Activated naive CD8-positive, alpha-beta T cell (primary cell): ENCODE results near the gene EPHA8.

Experiments
- H3K27ac Mint-ChIP-seq: one replicate; pipeline ENCODE4 v1.8.0; 2021; ENCODE audit warnings: mixed read lengths
- H3K27me3 Mint-ChIP-seq: one replicate; pipeline ENCODE4 v1.8.0; 2021; ENCODE audit warnings: mixed read lengths
- H3K36me3 Mint-ChIP-seq: one replicate; pipeline ENCODE4 v1.8.0; 2021; ENCODE audit warnings: mixed read lengths
- H3K4me1 Mint-ChIP-seq: one replicate; pipeline ENCODE4 v1.8.0; 2021; ENCODE audit warnings: low read depth, mixed read lengths
- H3K4me3 Mint-ChIP-seq: one replicate; pipeline ENCODE4 v1.8.0; 2021; ENCODE audit warnings: mild to moderate bottlenecking, mixed read lengths
- H3K9me3 Mint-ChIP-seq: one replicate; pipeline ENCODE4 v1.8.0; 2021; ENCODE audit warnings: low read depth, mixed read lengths

The EPHA8 gene

GRCh38 chr1:22569269-22569668 is 6.0 kb downstream of the EPHA8 start:
- Mint-ChIP-seq H3K27ac (no peak overlapping the region), H3K9me3 (no peaks in the 10 kb centered on the region), H3K4me1 (peaks cover 2% of the 10 kb centered on the region), H3K27me3 (peaks cover 12% of the 10 kb centered on the region), H3K4me3 (no peak overlapping the region), H3K36me3 (no peaks in the 10 kb centered on the region)

DNA sequence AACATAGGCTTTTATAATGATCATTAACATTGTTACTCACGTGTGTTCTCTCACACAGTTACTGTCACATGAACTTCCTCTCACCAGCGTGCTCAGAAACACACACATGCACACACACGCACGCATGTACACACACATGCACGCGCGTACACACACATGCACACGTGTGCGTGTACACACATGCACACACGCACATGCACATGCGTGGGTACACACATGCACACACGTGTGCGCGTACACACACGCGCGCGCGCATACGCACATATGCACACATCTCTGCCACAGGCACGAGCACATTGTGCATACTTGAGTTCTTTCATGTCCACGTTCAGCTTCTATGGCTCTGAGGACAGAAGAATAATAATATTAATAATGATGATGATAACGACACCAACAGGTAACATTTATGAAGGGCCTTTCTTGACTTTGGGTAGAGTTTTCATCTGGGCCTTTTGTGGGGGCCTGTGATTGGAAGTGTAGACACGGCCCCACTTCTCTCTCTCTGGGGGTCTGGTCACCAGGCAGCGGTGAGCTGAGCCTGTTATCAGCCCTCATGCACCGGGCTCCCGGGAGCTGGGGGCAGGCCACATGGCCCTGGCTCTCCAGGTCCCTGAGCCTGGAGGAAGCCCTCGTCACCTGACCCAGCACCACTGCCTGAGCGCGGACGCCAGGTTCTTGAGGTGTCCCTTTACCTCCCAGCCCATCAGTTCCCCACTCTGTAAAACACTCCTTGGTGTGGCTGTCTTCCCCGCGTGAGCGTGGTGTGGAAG is 7.0 kb downstream of the EPHA8 start:
- no peak overlapping the region for H3K4me3 Mint-ChIP-seq
- no peaks in the 10 kb centered on the region for H3K36me3 Mint-ChIP-seq
- H3K27me3 Mint-ChIP-seq: peaks cover 9% of the 10 kb centered on the region
- no peak overlapping the region for H3K27ac Mint-ChIP-seq
- no peaks in the 10 kb centered on the region for H3K4me1 Mint-ChIP-seq
- H3K9me3 Mint-ChIP-seq: no peaks in the 10 kb centered on the region

- no peaks in the 10 kb centered on the region for H3K9me3 Mint-ChIP-seq
- H3K27me3 Mint-ChIP-seq: peaks cover 8% of the 10 kb centered on the region
- no peak overlapping the region for H3K27ac Mint-ChIP-seq
- H3K4me3 Mint-ChIP-seq: no peak overlapping the region
- no peaks in the 10 kb centered on the region for H3K36me3 Mint-ChIP-seq
- no peaks in the 10 kb centered on the region for H3K4me1 Mint-ChIP-seq
Measured at GRCh38 chr1:22572818-22573217, 9.5 kb downstream of the EPHA8 start.

DNA sequence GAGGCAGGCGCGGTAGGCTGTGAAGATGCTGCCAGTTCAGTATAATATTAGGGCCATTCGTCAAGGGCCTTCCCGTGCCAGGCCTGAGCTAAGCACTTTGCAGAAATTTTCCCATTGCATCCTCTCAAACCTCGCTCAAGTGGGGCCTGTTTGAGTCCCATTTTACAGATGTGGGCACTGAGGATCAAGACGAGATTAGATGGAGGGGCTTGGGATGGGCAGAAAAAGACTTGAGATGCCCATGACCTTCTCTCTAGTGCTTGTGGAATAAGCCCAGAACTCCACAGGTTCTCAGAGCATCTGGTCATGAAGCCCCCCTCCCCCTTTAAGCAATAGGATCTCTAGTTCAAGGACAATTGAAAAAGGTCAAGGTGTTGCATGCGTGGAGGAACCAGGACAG is 9.9 kb downstream of the EPHA8 start:
- Mint-ChIP-seq H3K4me3 (no peak overlapping the region), H3K36me3 (no peaks in the 10 kb centered on the region), H3K27ac (no peak overlapping the region), H3K4me1 (no peaks in the 10 kb centered on the region), H3K27me3 (peaks cover 8% of the 10 kb centered on the region), H3K9me3 (no peaks in the 10 kb centered on the region)

GRCh38 chr1:22575532-22576149 is 12.4 kb downstream of the EPHA8 start:
- Mint-ChIP-seq H3K27me3 (peaks cover 8% of the 10 kb centered on the region), H3K4me3 (no peak overlapping the region), H3K36me3 (no peaks in the 10 kb centered on the region), H3K9me3 (no peaks in the 10 kb centered on the region), H3K4me1 (no peaks in the 10 kb centered on the region), H3K27ac (no peak overlapping the region)

DNA sequence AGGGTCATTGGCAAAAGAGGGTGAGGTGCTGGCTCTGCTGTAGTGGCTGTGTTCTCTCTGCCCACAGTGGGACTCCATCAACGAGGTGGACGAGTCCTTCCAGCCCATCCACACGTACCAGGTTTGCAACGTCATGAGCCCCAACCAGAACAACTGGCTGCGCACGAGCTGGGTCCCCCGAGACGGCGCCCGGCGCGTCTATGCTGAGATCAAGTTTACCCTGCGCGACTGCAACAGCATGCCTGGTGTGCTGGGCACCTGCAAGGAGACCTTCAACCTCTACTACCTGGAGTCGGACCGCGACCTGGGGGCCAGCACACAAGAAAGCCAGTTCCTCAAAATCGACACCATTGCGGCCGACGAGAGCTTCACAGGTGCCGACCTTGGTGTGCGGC is 12.9 kb downstream of the EPHA8 start:
- H3K9me3 Mint-ChIP-seq: no peaks in the 10 kb centered on the region
- H3K36me3 Mint-ChIP-seq: no peaks in the 10 kb centered on the region
- no peak overlapping the region for H3K4me3 Mint-ChIP-seq
- no peaks in the 10 kb centered on the region for H3K4me1 Mint-ChIP-seq
- H3K27ac Mint-ChIP-seq: no peak overlapping the region
- H3K27me3 Mint-ChIP-seq: peaks cover 8% of the 10 kb centered on the region

DNA sequence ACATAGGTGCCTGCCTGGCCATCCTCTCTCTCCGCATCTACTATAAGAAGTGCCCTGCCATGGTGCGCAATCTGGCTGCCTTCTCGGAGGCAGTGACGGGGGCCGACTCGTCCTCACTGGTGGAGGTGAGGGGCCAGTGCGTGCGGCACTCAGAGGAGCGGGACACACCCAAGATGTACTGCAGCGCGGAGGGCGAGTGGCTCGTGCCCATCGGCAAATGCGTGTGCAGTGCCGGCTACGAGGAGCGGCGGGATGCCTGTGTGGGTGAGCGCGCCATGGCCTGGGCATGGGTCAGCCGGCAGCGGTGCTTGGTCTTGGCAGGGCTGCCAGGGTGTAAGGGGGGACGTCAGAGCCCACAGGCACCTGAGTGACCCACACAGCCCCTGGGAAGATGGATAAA is 13.3 kb downstream of the EPHA8 start:
- H3K4me3 Mint-ChIP-seq: no peak overlapping the region
- no peak overlapping the region for H3K27ac Mint-ChIP-seq
- no peaks in the 10 kb centered on the region for H3K9me3 Mint-ChIP-seq
- H3K4me1 Mint-ChIP-seq: no peaks in the 10 kb centered on the region
- H3K36me3 Mint-ChIP-seq: no peaks in the 10 kb centered on the region
- peaks cover 8% of the 10 kb centered on the region for H3K27me3 Mint-ChIP-seq

GRCh38 chr1:22578732-22579361 is 15.6 kb downstream of the EPHA8 start:
- H3K4me3 Mint-ChIP-seq: no peak overlapping the region

GRCh38 chr1:22579541-22580155 is 16.4 kb downstream of the EPHA8 start:
- H3K27ac Mint-ChIP-seq: no peak overlapping the region

More at GRCh38 chr1:22578732-22579361, 15.6 kb downstream of the EPHA8 start:
- H3K27me3 Mint-ChIP-seq: peaks cover 5% of the 10 kb centered on the region
- H3K9me3 Mint-ChIP-seq: no peaks in the 10 kb centered on the region
- H3K36me3 Mint-ChIP-seq: no peaks in the 10 kb centered on the region
- H3K4me1 Mint-ChIP-seq: no peaks in the 10 kb centered on the region
- H3K27ac Mint-ChIP-seq: no peak overlapping the region

DNA sequence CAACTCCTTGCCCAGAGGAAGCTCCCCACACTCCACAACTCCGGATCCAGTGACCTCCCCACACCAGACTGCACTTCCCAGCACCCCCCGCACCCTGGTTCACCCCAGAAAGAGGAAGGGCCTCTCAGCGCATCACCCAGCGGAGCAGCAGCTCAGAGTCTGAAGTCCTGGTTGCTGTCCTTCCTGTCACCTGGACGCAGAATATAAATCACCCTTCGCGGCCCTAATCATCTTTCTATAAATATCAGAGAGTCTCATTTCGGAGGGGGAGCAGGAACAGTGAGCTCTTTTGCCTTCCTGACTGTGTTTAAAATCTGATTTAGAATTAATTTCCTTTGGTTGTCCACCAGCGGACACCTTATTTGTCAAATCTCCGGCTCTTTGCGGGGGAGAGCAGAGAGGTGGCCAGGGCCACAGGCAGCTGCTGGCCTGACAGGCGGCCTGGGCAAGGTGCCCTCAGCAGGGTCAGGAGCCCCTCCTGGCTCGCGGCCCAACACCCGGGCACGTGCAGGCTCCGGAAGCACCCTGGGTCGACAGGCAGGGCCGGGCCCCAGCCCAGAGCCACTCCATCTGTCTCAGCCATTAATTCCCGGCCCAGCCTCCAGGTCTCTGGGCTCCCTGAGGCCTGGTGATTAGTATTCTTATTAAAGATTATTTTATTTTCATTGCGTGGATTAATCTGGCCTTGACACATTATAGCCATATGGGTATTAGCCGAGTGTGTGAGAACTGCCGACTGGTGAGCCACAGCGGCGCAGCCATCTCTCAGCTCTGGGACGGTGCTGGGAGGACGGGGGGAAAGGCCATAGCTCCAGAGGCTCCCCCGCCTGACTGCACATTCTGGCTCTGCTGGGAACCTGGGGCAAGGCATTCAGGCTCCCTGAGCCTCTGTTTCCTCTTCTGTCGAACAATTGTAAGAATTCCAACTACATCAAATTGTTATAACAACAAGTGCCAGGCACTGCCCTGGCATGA is 19.7 kb downstream of the EPHA8 start:
- no peaks in the 10 kb centered on the region for H3K36me3 Mint-ChIP-seq
- no peaks in the 10 kb centered on the region for H3K9me3 Mint-ChIP-seq
- H3K27ac Mint-ChIP-seq: no peak overlapping the region
- no peak overlapping the region for H3K4me3 Mint-ChIP-seq
- no peaks in the 10 kb centered on the region for H3K4me1 Mint-ChIP-seq
- no peaks in the 10 kb centered on the region for H3K27me3 Mint-ChIP-seq

More at GRCh38 chr1:22579541-22580155, 16.4 kb downstream of the EPHA8 start:
- no peaks in the 10 kb centered on the region for H3K9me3 Mint-ChIP-seq
- H3K36me3 Mint-ChIP-seq: no peaks in the 10 kb centered on the region
- H3K4me3 Mint-ChIP-seq: no peak overlapping the region
- H3K27me3 Mint-ChIP-seq: no peaks in the 10 kb centered on the region
- no peaks in the 10 kb centered on the region for H3K4me1 Mint-ChIP-seq

GRCh38 chr1:22584001-22584562 is 20.8 kb downstream of the EPHA8 start:
- Mint-ChIP-seq H3K36me3 (no peaks in the 10 kb centered on the region), H3K4me3 (no peak overlapping the region)

DNA sequence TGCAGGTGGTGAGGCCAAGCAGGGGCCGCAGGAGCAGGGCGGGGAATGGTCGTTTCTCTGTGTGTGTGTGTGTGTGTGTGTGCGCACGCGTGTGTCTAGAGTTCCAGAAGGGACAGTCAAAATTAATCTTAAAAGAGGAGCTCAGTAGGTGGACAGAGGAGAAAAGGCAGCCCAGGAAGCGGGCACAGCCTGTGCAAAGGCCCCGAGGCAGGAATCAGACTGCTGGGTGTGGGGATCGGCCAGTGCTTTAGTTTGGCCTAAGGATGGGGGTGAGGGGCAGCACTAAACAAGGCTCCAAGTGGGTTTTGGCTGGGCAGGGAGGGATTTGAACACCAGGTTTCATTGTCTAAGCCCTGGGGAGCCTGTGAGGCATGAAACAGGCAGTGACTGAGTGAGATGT is 21.7 kb downstream of the EPHA8 start:
- no peaks in the 10 kb centered on the region for H3K27me3 Mint-ChIP-seq
- H3K4me3 Mint-ChIP-seq: no peak overlapping the region
- H3K36me3 Mint-ChIP-seq: no peaks in the 10 kb centered on the region
- no peak overlapping the region for H3K27ac Mint-ChIP-seq
- H3K4me1 Mint-ChIP-seq: no peaks in the 10 kb centered on the region
- H3K9me3 Mint-ChIP-seq: no peaks in the 10 kb centered on the region

More at GRCh38 chr1:22584001-22584562, 20.8 kb downstream of the EPHA8 start:
- Mint-ChIP-seq H3K4me1 (no peaks in the 10 kb centered on the region), H3K27me3 (no peaks in the 10 kb centered on the region), H3K9me3 (no peaks in the 10 kb centered on the region), H3K27ac (no peak overlapping the region)

DNA sequence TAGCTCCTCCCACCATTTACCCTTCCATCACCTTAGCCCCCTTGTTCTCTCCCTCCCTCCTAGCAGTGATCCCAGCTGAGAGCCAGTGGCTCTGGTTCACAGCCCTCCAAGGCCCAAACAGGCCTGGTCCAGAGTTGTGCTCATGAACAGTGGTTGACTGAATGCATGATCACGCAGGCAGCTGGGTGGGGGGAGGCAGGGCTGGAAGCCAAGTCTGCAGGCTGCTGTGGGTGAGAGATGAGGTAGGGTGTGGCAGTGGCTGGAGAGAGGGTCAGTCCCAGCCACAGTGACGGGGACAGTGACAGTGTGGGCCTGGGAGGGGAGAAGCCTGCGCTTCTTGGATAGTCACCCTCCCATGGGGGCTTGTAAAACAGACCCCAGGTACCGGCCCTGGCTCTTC is 22.2 kb downstream of the EPHA8 start:
- Mint-ChIP-seq H3K9me3 (no peaks in the 10 kb centered on the region), H3K36me3 (no peaks in the 10 kb centered on the region), H3K4me1 (no peaks in the 10 kb centered on the region), H3K27ac (no peak overlapping the region), H3K4me3 (no peak overlapping the region), H3K27me3 (no peaks in the 10 kb centered on the region)
